Measurements from ENCODE around the gene NKX2-1.
"Not testable (repeated sequence)": the region's sequence is repeated elsewhere in the genome, so short reads cannot be mapped to it uniquely, and the experiment has no call there.

Gene NKX2-1

GRCh38 chr14:36519431-36520321, at the start of gene NKX2-1:
Gene NKX2-1 (minus strand): TSS chr14:36520232. CDS start chr14:36520129, 103 bp downstream.
- no peak within 1 kb of the TSS for H3K9ac ChIP-seq (ENCODE audit: low read length in 5 of 5)
- H3K4me3 ChIP-seq (ENCODE audit: low read depth in 1 of 5, low read length in 5 of 5): peak within 1 kb of the TSS; percentile 27 to 56 (median 44)
- H3K9me3 ChIP-seq (ENCODE audit: control insufficient read depth in 5 of 5, low read length in 5 of 5): no peaks in the 10 kb centered on the region
- no peaks in the 10 kb centered on the region for H3K36me3 ChIP-seq (ENCODE audit: control insufficient read depth in 5 of 5, insufficient read depth in 5 of 5, low read length in 5 of 5)
- peaks cover 69 to 91% (median 82%) of the 10 kb centered on the region in 5 donors for H3K27me3 ChIP-seq (ENCODE audit: control insufficient read depth in 5 of 5, insufficient read depth in 4 of 5, low read length in 5 of 5)
- no peak within 1 kb of the TSS for H3K27ac ChIP-seq (ENCODE audit: low read depth, low read length)
- H3K4me1 ChIP-seq (ENCODE audit: control insufficient read depth in 5 of 5, insufficient read depth in 5 of 5, low read length in 5 of 5): peaks cover 0 to 50% (median 35%) of the 10 kb centered on the region in 5 donors

DNA sequence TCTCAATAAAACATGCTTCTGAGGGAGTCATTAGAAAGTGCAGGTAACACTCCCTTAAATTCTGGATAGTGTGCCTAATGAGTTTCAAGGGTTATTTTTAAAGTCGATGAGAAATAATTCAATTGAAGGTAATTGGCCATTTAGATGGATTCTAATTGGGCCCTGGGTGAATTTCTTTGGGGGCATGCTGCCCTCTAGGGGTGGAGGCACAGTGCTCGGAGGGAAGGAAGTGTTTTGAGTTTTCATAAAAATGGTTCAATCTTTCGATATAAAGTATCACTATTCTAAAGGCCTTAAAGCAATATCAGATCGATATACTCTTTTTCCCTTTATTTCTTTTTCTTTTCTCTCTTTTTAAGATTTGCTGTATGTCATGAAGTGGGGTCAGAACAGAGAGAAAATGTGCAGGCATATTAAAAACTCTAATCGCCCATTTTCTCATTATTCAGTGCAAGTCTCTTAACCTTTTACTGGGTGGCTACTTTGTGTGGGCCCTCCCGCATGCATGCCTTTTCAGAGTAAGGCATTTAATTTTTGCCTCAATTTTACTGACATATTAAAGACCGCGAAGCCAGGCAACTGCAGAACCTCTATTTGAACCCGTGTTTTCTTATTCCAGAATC, 36.9 kb upstream of the NKX2-1 start:
- Histone ChIP-seq H3K4me3 (ENCODE audit: low read depth in 1 of 5, low read length in 5 of 5) (no peak overlapping the region), H3K4me1 (ENCODE audit: control insufficient read depth in 5 of 5, insufficient read depth in 5 of 5, low read length in 5 of 5) (no peaks in the 10 kb centered on the region), H3K9ac (ENCODE audit: low read length in 5 of 5) (no peak overlapping the region), H3K27me3 (ENCODE audit: control insufficient read depth in 5 of 5, insufficient read depth in 4 of 5, low read length in 5 of 5) (peaks cover 3 to 11% (median 7%) of the 10 kb centered on the region in 5 donors), H3K9me3 (ENCODE audit: control insufficient read depth in 5 of 5, low read length in 5 of 5) (no peaks in the 10 kb centered on the region), H3K27ac (ENCODE audit: low read depth, low read length) (no peak overlapping the region), H3K36me3 (ENCODE audit: control insufficient read depth in 5 of 5, insufficient read depth in 5 of 5, low read length in 5 of 5) (no peaks in the 10 kb centered on the region)

DNA sequence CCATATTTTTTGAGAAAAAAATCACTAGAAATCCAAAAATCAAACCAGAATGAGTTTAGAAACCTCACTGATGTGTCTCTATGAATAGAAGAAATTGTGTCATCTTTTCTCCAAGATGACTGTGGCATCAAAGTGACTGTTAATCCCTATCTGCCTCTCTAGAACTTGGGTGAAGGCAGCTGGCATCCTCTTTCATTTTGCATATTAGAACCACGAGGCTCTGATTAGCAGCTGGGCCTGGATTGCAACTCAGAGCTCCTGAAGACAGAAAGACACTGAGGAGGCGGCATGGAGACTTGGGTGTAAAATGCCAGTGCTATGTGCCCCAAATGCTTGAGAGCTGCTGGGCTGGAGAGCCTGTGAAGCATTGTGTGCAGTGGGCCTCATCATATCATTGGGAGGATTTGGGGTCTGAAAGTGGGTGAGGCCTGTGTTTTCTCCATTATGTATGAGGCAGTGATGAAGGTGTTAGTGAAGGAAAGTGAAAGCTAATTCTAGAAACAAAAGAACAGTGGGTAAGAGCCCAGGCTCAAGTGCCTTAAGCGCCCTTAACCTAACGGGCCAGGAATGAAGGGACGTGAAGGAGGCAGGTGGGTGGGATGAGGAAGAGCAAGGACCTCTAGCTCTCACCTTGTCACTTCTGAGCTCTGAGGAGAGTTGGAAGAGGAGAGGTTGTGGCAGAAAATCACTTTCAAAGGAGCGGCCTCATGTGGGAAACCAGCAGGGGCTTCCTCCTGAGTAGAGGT, 36.1 kb upstream of the NKX2-1 start:
- no peak overlapping the region for H3K4me3 ChIP-seq (ENCODE audit: low read depth in 1 of 5, low read length in 5 of 5)
- H3K4me1 ChIP-seq (ENCODE audit: control insufficient read depth in 5 of 5, insufficient read depth in 5 of 5, low read length in 5 of 5): no peaks in the 10 kb centered on the region
- H3K27ac ChIP-seq (ENCODE audit: low read depth, low read length): no peak overlapping the region
- no peaks in the 10 kb centered on the region for H3K36me3 ChIP-seq (ENCODE audit: control insufficient read depth in 5 of 5, insufficient read depth in 5 of 5, low read length in 5 of 5)
- no peaks in the 10 kb centered on the region for H3K9me3 ChIP-seq (ENCODE audit: control insufficient read depth in 5 of 5, low read length in 5 of 5)
- peaks cover 3 to 8% (median 6%) of the 10 kb centered on the region in 5 donors for H3K27me3 ChIP-seq (ENCODE audit: control insufficient read depth in 5 of 5, insufficient read depth in 4 of 5, low read length in 5 of 5)
- H3K9ac ChIP-seq (ENCODE audit: low read length in 5 of 5): no peak overlapping the region

DNA sequence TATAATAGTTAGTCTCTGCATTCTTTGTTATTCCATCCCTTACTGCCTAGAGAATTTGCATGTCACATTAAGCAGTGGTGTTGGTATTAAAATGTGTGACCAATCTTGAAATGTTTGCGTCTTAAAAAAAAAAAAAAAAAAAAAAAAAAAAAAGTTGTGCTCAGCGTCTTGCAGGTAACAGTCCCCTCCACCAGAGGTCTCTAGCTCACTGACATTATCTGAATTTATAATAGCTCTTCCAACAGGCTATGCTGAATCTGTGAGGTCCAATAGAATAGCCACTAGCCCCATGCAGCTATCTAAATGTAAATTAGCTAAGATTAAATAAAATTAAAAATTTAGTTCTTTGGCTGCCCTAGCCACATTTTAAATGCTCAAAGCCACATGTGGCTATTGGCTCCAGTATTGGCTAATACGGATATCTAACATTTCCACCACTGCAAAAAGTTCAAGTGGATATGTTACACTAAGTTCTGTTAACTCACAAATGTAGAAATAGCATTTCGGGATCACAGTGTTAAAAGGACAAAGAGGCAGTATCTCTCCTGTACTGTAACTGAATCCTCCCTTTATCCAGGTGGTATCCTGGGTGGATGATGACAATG, 33.7 kb upstream of the NKX2-1 start:
- Histone ChIP-seq H3K27me3 (ENCODE audit: control insufficient read depth in 5 of 5, insufficient read depth in 4 of 5, low read length in 5 of 5) (peaks cover 0 to 6% (median 3%) of the 10 kb centered on the region in 5 donors), H3K9me3 (ENCODE audit: control insufficient read depth in 5 of 5, low read length in 5 of 5) (no peaks in the 10 kb centered on the region), H3K36me3 (ENCODE audit: control insufficient read depth in 5 of 5, insufficient read depth in 5 of 5, low read length in 5 of 5) (no peaks in the 10 kb centered on the region), H3K4me1 (ENCODE audit: control insufficient read depth in 5 of 5, insufficient read depth in 5 of 5, low read length in 5 of 5) (no peaks in the 10 kb centered on the region), H3K9ac (ENCODE audit: low read length in 5 of 5) (no peak overlapping the region), H3K27ac (ENCODE audit: low read depth, low read length) (no peak overlapping the region), H3K4me3 (ENCODE audit: low read depth in 1 of 5, low read length in 5 of 5) (no peak overlapping the region)

DNA sequence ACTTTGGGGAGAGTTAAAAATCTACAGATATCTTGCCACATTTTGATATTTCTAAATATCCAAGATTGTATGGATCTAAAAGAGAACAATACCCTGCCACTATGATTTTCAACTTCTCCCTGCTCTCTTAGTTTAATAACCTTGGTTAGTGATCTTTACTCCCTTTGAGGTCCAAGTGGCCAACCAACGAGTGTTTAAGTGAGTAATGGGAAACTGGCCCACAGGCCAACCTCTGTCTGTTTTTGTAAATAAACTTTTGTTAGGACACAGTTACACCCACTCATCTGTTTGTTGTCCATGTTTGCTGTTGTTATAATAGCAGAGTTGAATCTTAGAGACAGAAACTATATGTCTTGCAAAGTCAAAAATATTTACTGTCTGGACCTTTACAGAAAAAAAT, 30.9 kb upstream of the NKX2-1 start:
- no peak overlapping the region for H3K9ac ChIP-seq (ENCODE audit: low read length in 5 of 5)
- no peak overlapping the region for H3K27ac ChIP-seq (ENCODE audit: low read depth, low read length)
- H3K36me3 ChIP-seq (ENCODE audit: control insufficient read depth in 5 of 5, insufficient read depth in 5 of 5, low read length in 5 of 5): no peaks in the 10 kb centered on the region
- peaks cover 0 to 7% (median 3%) of the 10 kb centered on the region in 5 donors for H3K27me3 ChIP-seq (ENCODE audit: control insufficient read depth in 5 of 5, insufficient read depth in 4 of 5, low read length in 5 of 5)
- no peak overlapping the region for H3K4me3 ChIP-seq (ENCODE audit: low read depth in 1 of 5, low read length in 5 of 5)
- H3K4me1 ChIP-seq (ENCODE audit: control insufficient read depth in 5 of 5, insufficient read depth in 5 of 5, low read length in 5 of 5): no peaks in the 10 kb centered on the region
- no peaks in the 10 kb centered on the region for H3K9me3 ChIP-seq (ENCODE audit: control insufficient read depth in 5 of 5, low read length in 5 of 5)

GRCh38 chr14:36544280-36544679, 24.2 kb upstream of the NKX2-1 start:
- H3K9ac ChIP-seq (ENCODE audit: low read length in 5 of 5); H3K27me3 ChIP-seq (ENCODE audit: control insufficient read depth in 5 of 5, insufficient read depth in 4 of 5, low read length in 5 of 5): not testable (repeated sequence)

DNA sequence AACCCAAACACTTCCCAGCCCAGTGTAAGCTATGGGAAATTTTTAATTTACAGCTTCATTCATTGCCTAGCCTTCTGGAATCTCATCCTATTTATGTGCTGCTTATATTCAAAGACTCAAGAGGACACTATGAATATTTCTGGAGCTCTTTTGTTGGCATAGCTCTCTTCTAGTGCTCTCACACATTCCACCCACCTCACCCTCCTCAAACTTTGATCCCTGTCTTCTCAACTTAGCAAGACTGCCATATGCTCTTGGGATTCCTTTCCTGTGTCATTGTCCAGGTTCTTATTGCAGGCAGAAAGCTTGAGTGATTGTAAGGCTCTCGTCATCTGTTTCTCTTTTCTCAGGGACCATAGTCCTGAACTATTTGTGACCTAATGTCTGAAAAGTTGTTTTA, 18.0 kb upstream of the NKX2-1 start:
- Histone ChIP-seq H3K27me3 (ENCODE audit: control insufficient read depth in 5 of 5, insufficient read depth in 4 of 5, low read length in 5 of 5) (peaks cover 0 to 8% (median 6%) of the 10 kb centered on the region in 5 donors), H3K4me3 (ENCODE audit: low read depth in 1 of 5, low read length in 5 of 5) (no peak overlapping the region), H3K9ac (ENCODE audit: low read length in 5 of 5) (no peak overlapping the region), H3K36me3 (ENCODE audit: control insufficient read depth in 5 of 5, insufficient read depth in 5 of 5, low read length in 5 of 5) (no peaks in the 10 kb centered on the region), H3K4me1 (ENCODE audit: control insufficient read depth in 5 of 5, insufficient read depth in 5 of 5, low read length in 5 of 5) (no peaks in the 10 kb centered on the region), H3K27ac (ENCODE audit: low read depth, low read length) (no peak overlapping the region), H3K9me3 (ENCODE audit: control insufficient read depth in 5 of 5, low read length in 5 of 5) (peaks cover 2 to 9% (median 5%) of the 10 kb centered on the region in 5 donors)

More at GRCh38 chr14:36544280-36544679, 24.2 kb upstream of the NKX2-1 start:
- H3K4me1 ChIP-seq (ENCODE audit: control insufficient read depth in 5 of 5, insufficient read depth in 5 of 5, low read length in 5 of 5); H3K36me3 ChIP-seq (ENCODE audit: control insufficient read depth in 5 of 5, insufficient read depth in 5 of 5, low read length in 5 of 5); H3K4me3 ChIP-seq (ENCODE audit: low read depth in 1 of 5, low read length in 5 of 5); H3K27ac ChIP-seq (ENCODE audit: low read depth, low read length); H3K9me3 ChIP-seq (ENCODE audit: control insufficient read depth in 5 of 5, low read length in 5 of 5): not testable (repeated sequence)

- H3K4me1 ChIP-seq (ENCODE audit: control insufficient read depth in 5 of 5, insufficient read depth in 5 of 5, low read length in 5 of 5): peaks cover 0 to 10% (median 10%) of the 10 kb centered on the region in 5 donors
- no peak overlapping the region for H3K27ac ChIP-seq (ENCODE audit: low read depth, low read length)
- no peak overlapping the region for H3K9ac ChIP-seq (ENCODE audit: low read length in 5 of 5)
- H3K9me3 ChIP-seq (ENCODE audit: control insufficient read depth in 5 of 5, low read length in 5 of 5): peaks cover 0 to 2% (median 0%) of the 10 kb centered on the region in 5 donors
- no peak overlapping the region for H3K4me3 ChIP-seq (ENCODE audit: low read depth in 1 of 5, low read length in 5 of 5)
- peaks cover 26 to 40% (median 34%) of the 10 kb centered on the region in 5 donors for H3K27me3 ChIP-seq (ENCODE audit: control insufficient read depth in 5 of 5, insufficient read depth in 4 of 5, low read length in 5 of 5)
- no peaks in the 10 kb centered on the region for H3K36me3 ChIP-seq (ENCODE audit: control insufficient read depth in 5 of 5, insufficient read depth in 5 of 5, low read length in 5 of 5)
Observed at GRCh38 chr14:36529062-36529461, 9.0 kb upstream of the NKX2-1 start.

DNA sequence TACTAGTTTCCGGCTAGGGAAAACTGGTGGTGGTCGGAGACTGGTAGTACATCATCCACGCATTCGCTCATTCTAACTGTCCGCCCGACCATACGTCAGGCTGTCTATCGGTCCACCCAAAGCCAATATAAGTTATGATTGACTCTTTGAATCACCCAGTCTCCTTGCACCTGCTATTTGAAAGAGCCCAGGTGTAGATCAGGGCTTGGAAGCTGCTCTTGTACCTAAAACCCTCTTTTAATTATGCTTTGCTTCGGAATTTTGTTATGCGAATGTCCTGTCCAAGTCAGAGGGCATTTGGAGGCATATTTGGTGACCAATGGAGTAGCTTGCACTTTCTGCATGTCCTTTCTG, 5.7 kb upstream of the NKX2-1 start:
- Histone ChIP-seq H3K27me3 (ENCODE audit: control insufficient read depth in 5 of 5, insufficient read depth in 4 of 5, low read length in 5 of 5) (peaks cover 55 to 72% (median 67%) of the 10 kb centered on the region in 5 donors), H3K36me3 (ENCODE audit: control insufficient read depth in 5 of 5, insufficient read depth in 5 of 5, low read length in 5 of 5) (no peaks in the 10 kb centered on the region), H3K4me1 (ENCODE audit: control insufficient read depth in 5 of 5, insufficient read depth in 5 of 5, low read length in 5 of 5) (peaks cover 0 to 33% (median 24%) of the 10 kb centered on the region in 5 donors), H3K4me3 (ENCODE audit: low read depth in 1 of 5, low read length in 5 of 5) (no peak overlapping the region), H3K9me3 (ENCODE audit: control insufficient read depth in 5 of 5, low read length in 5 of 5) (peaks cover 0 to 2% (median 0%) of the 10 kb centered on the region in 5 donors), H3K9ac (ENCODE audit: low read length in 5 of 5) (no peak overlapping the region), H3K27ac (ENCODE audit: low read depth, low read length) (no peak overlapping the region)

Measured in subcutaneous abdominal adipose tissue (tissue), 5 donors.